Stimulated activated CD4-positive, alpha-beta T cell treated with anti-CD3 and anti-CD28 coated beads, Interleukin-2, amount 100 ng/mL, for 4 hours (primary cell): ENCODE measurements around the gene SND1.

Source experiments
- DNase-seq: peaks from one replicate; pipeline ENCODE4 v3.0.0-alpha.2; 2020; ENCODE audit warnings: low read depth

SND1 gene

DNA sequence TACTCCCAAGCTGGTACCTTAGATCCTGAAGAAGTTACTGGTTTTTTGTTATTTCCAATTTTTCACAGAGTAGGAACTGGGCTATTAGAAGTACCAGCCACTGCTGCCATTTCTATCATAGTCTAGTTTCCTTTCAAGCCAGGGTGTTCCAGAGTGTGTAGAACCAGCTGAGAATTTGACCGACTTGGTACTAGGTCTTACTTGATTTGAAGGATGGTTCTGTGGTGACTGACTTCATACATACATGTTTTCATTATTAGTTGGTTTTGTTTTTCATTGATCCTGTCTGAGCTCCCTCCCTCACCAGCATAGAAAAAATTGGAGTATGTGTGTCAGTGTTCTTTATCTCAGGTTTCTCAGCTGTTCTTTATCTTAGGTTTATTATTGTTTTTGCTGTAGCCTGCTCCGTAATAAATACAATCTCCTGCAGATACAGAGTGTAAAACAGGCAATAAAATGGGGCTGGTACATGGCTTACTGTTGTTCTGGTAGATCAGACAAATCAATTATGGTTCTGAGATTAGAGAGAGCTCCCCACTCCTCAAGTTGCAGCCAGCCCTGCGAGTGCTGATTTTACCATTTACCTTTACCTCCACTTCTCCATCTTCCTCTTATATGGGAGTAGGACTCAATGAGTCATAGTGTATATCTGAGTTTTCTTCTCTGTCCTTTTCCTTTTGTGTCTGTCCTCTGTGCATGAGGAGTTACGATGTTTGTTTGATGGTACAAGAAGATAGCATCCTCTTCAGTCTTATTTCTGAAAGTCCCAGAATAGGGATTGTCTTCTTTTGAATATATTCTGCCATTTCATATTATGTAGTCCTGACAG, 256.6 kb downstream of the SND1 start:
- no peak for DNase-seq

- DNase-seq, result no peak
Observed at GRCh38 chr7:127909424-127910152, 257.6 kb downstream of the SND1 start.

DNA sequence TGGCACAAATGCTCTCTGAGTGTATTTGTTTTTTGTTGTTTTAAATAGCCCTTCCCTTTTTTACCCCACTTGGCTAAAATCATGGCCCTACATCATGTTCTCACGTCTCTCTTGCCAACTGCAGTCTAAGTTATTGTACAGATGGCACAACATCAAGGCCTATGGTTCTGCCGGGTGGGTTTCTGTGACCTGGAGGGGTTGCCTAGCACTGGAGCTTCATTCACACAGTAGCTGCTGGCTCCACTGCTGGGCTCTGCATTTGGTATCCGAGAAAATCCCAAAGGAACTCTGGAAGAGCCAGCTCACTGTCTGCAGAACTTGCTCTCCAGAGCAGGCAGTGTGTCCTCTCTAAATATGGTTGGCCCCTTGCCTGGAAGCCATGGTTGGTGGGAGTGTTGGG, 258.7 kb downstream of the SND1 start:
- no peak for DNase-seq

GRCh38 chr7:127911968-127912511, 260.0 kb downstream of the SND1 start:
- no peak for DNase-seq

- no peak for DNase-seq
Observed at GRCh38 chr7:127912901-127913300, 260.9 kb downstream of the SND1 start.

DNA sequence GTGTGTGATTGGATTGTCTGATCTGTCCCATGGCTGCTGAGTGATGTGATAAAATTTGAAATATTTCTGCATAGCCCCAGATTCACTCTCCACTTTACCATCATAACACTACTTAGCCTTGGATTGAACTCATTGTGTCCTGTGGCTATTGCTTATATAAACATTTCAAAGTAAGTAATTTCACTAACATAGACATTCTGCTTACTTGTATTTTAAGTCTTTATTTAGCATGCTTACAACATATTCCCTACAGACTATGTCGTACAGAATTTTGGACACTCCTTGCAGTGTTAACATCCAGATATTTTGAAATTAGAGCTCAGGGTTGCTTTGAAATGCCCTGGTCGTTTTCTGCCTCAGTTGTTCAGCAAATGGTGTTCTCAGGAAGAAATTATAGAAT, 261.7 kb downstream of the SND1 start:
- no peak for DNase-seq

GRCh38 chr7:127914693-127915092, 262.7 kb downstream of the SND1 start:
- DNase-seq, result no peak

DNA sequence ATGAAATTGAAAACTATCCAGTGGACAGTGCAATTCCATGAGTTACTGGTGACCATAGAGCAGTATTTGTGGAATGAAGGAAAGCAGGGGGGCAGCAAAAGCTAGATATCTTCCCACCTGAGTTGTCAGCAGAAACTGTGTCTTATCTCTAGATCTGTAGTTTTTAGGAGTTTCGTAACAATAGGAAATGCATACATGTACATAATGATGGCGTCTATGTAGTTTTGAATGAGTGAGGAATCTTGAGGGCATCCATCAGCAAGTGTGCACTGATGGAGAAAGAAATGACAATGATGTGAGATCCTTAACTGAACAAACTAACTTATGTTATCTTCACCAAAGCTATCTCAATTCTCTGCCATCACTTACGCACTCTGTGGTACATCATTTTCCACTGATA, 264.7 kb downstream of the SND1 start:
- no peak for DNase-seq

- no peak for DNase-seq
Observed at GRCh38 chr7:127918130-127918529, 266.1 kb downstream of the SND1 start.

GRCh38 chr7:127920787-127921438, 268.9 kb downstream of the SND1 start:
- DNase-seq, result no peak

DNA sequence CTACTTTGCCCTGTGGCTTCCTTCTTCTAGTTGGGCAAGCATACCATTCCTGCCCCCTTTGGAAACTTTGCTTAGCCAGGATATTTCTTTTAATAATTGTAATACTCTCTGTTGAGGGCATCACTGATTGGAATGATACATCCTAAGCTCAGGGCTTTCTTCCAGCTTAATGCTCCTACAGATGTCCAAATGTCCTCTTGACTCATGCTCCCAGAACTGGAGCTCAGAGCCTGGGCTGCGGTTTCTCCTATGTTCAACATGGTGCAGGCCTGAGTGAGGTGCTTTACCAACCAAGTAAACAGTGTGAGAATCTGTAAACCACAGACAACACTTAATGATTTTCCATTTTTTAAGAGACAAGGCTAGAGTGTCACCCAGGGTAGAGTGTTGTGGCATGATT, 270.7 kb downstream of the SND1 start:
- no peak for DNase-seq

- DNase-seq, result no peak
Observed at GRCh38 chr7:127924874-127925273, 272.9 kb downstream of the SND1 start.

DNA sequence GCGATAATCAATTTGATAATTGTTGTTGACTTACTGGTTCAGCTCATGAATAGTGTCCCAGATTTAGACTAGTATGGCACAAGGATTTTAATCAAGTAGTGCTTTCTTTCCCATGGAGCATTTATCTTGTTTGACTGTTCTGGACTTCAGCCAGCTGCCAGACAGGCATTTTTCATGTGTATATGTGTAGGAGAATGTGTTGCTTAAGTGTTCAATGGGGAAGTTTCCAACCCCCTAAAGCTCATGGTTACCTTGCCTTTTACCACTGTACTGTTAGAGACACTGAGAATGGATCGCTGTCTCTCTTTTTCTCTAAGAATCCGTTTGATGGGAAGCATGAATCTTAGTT, 275.3 kb downstream of the SND1 start:
- no peak for DNase-seq

DNA sequence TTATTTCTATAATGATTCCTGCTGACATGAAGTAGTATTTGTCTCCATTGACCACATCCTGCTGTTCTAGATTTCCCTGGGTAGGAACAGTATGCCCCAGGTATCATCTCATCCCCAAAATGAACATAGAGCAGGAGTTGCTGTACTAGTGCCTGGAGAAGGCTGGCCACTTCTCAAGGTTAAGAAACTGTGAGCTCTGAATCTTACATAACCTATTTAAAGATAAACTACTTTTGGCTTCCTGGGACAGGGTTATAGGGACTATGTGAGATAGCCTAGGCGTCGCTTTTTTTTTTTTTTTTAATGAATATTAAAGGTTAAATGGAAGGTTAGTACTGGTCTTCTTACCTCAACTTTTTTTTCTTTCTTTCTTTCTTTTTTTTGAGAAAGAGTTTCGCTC, 276.2 kb downstream of the SND1 start:
- DNase-seq, result no peak

- no peak for DNase-seq
Observed at GRCh38 chr7:127928852-127929251, 276.9 kb downstream of the SND1 start.

GRCh38 chr7:127930341-127931328, 278.6 kb downstream of the SND1 start:
- no peak for DNase-seq

DNA sequence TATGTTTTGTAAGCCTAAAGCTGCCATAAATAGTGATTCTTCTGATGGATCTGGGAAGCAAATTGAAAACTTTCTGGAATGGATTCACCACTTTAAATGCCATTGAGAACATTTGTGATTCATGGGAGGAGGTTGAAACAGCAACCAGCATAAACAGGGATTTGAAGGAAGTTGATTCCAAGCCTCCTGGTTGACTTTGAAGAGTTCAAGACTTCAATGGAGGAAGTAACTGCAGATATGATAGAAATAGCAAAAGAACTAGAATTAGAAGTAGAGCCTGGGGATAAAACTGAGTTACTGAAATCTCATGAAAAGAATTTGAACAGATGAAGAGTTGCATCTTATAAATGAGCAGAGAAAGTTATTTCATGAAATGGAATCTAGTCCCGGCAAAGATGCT, 280.1 kb downstream of the SND1 start:
- DNase-seq, result no peak

DNA sequence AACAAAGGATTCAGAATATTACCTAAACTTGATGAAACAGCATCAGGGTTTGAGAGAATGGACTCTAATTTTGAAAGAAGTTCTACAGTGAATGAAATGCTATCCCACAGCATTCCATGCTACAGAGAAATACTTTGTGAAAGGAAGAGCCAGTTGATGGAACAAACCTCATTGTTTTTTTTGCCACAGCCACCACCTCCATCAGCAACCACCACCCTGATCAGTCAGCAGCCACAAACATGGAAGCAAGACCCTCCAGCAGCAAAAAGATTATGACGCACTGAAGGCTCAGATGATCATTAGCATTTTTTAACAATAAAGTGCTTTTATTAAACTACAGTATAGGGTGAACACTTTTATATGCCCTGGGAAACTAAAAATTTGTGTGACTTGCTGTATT, 280.5 kb downstream of the SND1 start:
- DNase-seq, result no peak

GRCh38 chr7:127933146-127933545, 281.2 kb downstream of the SND1 start:
- DNase-seq, result no peak

DNA sequence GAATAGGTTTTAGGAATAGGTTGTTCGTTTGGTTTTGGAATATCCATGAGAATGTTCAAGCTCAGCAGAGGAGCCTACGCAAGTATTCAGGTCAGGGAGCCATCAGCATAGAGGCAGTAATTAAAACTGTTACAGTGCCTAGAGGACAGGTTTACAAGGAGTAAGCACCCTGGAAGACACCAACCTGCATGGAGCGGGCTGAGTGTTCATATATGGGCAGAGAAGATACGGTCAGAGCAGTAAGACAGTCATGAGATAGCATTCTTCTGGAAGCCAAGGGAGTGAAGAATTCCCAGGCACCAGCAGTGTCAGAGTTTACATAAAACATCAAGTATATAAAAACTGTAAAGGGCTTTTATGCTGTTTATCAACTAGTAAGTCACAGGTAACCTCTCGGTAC, 282.7 kb downstream of the SND1 start:
- no peak for DNase-seq

GRCh38 chr7:127935847-127936376, 283.9 kb downstream of the SND1 start:
- DNase-seq, result no peak
